IPS DF 4.7 (cell line): ENCODE data around the gene ADPRM.

Experiments
- DNase-seq: peaks from one replicate; pipeline ENCODE4 v3.0.0-alpha.2; 2013; ENCODE audit warnings: low spot score; ENCODE audit errors: extremely low read depth

The ADPRM gene

GRCh38 chr17:10741416-10742135 lies 44.2 kb downstream of the ADPRM start:
- no peak for DNase-seq

- DNase-seq: no peak
Observed at GRCh38 chr17:10742431-10742830, 45.0 kb downstream of the ADPRM start.

DNA sequence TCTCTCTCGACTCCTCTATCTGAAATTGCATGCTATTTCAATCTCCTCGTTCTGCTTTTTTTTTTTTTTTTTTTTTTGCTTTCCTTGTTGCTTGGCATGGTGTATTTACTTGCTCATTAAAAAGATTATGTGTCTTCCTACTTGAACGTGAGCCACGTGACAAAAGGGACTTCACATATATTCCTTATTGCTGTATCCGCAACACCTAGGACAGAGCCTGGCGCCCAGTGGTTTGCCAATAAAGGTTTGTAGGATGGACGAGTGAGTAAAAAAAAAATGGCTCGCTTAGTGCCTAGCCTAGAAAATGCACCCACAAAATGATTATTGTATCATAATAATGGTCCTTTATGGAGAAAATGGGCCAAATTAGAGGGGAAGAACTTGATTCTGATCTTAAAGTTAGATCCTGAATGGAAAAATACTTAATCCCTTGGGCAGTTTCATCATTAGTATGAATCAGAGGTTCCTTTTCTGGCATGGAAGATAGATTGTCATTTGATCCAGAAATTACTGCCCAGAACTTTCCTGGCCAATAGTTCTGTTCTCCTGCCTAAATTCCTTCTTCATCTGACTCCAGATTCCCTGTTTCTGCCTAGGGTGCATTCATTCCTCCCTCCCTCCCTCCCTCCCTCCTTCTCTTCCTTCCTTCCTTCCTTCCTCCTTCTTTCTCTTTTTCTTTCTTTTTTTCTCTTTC lies 46.1 kb downstream of the ADPRM start:
- no peak for DNase-seq

- no peak for DNase-seq
Observed at GRCh38 chr17:10744501-10745000, 47.2 kb downstream of the ADPRM start.

DNA sequence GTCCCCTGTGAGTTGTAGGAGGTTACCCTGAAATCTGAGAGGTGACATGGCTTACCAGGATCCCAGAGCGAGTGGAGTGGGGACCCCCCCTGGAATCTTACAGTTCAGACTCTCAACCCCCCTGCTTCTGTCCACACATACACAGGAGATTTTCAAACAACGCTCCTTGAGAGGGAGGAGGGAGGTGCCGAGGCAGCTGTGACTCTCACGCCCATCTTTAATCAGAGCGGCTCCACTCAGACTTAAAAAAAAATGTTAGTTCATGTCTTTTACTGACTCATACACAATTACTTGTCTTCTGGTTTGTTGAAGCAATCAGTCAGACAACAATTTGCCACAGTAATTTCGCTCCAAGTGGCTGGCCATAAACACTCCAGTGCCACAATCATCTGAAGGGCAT lies 47.8 kb downstream of the ADPRM start:
- DNase-seq: no peak

DNA sequence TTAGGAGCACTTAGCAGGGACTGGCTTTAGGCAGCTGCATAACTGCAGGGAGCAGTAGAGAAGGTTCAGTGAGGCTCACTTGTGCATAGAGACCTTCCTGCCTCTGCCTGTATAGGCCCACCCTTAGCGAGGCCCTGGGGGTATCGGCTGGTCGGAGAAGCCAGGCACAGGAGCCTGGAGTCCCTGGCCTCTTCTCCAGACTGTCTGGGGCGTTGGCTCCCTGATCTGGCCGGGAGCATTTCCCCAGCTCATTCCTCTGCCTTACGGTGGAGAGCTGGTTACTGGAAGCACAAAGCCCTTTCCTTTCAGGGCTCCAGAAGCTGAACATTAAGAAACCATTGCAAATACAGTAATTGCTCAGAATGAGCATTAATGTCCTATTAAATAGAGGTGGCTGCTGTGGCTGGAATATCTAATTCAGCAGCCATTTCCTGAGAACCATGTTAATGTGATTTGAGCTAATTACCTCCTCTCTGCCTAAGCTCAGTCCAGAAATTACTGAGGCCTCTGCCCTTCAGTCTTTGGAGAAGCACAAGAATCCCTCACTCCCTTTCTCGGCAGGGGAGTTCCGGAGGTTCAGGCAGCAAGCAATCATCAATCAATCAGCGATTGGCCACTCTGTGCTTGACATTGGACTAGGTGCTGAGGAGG lies 51.3 kb downstream of the ADPRM start:
- DNase-seq: no peak

GRCh38 chr17:10750210-10750609 lies 52.8 kb downstream of the ADPRM start:
- DNase-seq: no peak

DNA sequence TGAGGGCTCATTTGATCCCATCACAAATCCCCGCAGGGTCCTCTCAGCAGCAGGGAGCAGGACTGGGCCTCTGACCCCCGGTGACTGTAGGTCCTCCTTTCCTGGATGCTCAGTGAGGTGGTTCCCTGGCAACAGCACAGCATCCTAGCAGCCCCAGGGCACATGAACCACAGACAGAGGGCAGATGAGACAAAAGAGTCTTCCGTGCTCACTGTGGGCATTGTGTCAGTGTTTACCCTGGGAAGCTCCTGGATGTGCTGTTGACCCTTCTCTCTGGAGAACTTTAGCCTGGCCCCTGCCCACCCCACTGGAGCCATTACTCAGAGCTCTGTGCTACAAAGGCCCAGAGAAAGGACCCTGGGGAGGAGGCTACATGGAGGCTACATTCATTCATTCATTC lies 54.2 kb downstream of the ADPRM start:
- DNase-seq: no peak

- DNase-seq: no peak
Observed at GRCh38 chr17:10752696-10753095, 55.3 kb downstream of the ADPRM start.

DNA sequence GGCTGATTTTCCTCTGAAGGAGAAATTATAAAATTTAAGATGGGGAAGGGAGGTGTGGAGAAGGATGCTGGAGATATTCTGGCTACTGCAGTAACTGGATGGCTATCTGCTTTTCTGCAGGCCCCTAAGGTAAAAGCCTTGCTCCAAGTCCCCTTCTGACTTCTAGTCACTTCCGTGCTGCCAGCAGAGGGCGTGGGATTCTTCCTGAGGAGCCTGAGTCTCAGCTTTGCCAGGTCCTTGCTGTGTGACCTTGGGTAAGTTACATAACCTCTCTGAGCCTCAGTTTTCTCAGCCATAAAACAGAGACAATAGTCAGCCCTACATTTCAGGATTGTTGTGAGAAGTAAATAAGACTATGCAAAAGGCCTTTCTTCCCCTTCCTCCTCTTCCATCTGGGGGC lies 56.7 kb downstream of the ADPRM start:
- no peak for DNase-seq

- no peak for DNase-seq
Observed at GRCh38 chr17:10754861-10755591, 57.6 kb downstream of the ADPRM start.

- no peak for DNase-seq
Observed at GRCh38 chr17:10755592-10756127, 58.3 kb downstream of the ADPRM start.

DNA sequence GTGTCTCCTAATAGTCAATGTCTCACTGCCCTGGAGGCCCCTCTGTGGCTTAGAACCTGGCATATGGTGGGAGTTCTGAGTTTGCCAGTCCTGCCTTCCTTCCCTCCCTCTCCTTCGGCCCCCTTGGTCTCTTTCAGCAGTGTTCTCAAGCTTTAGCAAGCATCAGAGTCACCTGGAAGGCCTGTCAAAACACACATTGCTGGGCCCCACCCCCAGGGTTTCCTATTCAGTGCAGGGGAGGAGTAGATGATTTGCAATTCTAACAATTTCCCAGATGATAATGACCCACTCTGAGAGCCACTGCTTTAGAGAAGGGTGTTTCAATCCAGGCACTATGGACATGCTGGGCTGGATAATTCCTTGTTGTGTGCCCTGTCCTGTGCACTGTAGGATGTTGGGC lies 58.8 kb downstream of the ADPRM start:
- DNase-seq: no peak

- DNase-seq: no peak
Observed at GRCh38 chr17:10756619-10757018, 59.2 kb downstream of the ADPRM start.

- no peak for DNase-seq
Observed at GRCh38 chr17:10757067-10757466, 59.7 kb downstream of the ADPRM start.

DNA sequence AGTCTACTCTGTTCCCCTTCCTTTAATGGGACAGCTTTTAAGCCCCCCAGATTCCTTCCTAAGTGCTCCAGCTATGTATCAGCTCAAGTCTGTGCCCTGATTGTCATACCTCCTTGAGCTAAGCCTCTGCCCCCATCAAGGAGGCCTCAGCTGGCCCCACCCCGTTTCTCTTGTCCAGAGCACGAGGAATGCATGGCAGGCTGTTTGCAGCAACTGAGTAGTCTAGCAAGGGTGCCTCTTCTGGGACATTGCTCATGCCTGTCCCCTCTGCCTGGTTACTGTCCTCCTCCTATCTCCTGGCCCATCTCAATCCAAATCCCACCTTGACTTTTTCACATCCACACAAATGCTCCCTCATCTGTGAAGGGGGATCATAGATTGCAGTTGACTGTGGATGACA lies 60.3 kb downstream of the ADPRM start:
- DNase-seq: no peak

GRCh38 chr17:10758062-10758461 lies 60.7 kb downstream of the ADPRM start:
- DNase-seq: no peak
